ENCODE data around the gene CD8B.

GRCh38 chr2:86818114-86818801, 43.4 kb downstream of the CD8B start:
- TF ChIP-seq ZNF263 (CRISPR knock-in tag; IDR thresholded peaks at IDR 0.05; ENCODE audit: borderline replicate concordance): no peak
- no peak for TF ChIP-seq MAZ (CRISPR knock-in tag; conservative IDR thresholded peaks at IDR 0.05 in 1 of 2, IDR thresholded peaks at IDR 0.05 in 1 of 2)
- TF ChIP-seq POLR2AphosphoS5 (IDR thresholded peaks at IDR 0.05; ENCODE audit: control insufficient read depth, insufficient read depth, low read depth, low read length): no peak
- no peak for TF ChIP-seq ETV6 (IDR thresholded peaks at IDR 0.05; ENCODE audit: borderline replicate concordance in 1 of 2, low read depth in 2 of 2, low read length in 1 of 2)
- no peak for TF ChIP-seq ETV6 (CRISPR knock-in tag; IDR thresholded peaks at IDR 0.05; ENCODE audit: borderline replicate concordance)
- TF ChIP-seq ZNF274 (IDR thresholded peaks at IDR 0.05; ENCODE audit: borderline replicate concordance, low read depth, low read length): no peak
- TF ChIP-seq ZNF212 (CRISPR knock-in tag; IDR thresholded peaks at IDR 0.05): no peak
- no peak for TF ChIP-seq ESRRA (IDR thresholded peaks at IDR 0.05; ENCODE audit: borderline replicate concordance, low read depth)
- TF ChIP-seq, protein P1, sequence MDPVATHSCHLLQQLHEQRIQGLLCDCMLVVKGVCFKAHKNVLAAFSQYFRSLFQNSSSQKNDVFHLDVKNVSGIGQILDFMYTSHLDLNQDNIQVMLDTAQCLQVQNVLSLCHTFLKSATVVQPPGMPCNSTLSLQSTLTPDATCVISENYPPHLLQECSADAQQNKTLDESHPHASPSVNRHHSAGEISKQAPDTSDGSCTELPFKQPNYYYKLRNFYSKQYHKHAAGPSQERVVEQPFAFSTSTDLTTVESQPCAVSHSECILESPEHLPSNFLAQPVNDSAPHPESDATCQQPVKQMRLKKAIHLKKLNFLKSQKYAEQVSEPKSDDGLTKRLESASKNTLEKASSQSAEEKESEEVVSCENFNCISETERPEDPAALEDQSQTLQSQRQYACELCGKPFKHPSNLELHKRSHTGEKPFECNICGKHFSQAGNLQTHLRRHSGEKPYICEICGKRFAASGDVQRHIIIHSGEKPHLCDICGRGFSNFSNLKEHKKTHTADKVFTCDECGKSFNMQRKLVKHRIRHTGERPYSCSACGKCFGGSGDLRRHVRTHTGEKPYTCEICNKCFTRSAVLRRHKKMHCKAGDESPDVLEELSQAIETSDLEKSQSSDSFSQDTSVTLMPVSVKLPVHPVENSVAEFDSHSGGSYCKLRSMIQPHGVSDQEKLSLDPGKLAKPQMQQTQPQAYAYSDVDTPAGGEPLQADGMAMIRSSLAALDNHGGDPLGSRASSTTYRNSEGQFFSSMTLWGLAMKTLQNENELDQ (CRISPR knock-in tag; IDR thresholded peaks at IDR 0.05; ENCODE audit: borderline replicate concordance): no peak

Measured in K562 (cell line).